DOHH2 (cell line): ENCODE results near the gene EPHA3.

Experiments
- H3F3A ChIP-seq: fragments of 200-600 bp; sonication (generic), shearing (Covaris generic); 2 replicates; pipeline ENCODE4 v1.6.0; 2016; ENCODE audit warnings: antibody characterized with exemption, mild to moderate bottlenecking; ENCODE audit not compliant: control insufficient read depth, insufficient read depth
- H3K27ac ChIP-seq: fragments of 200-600 bp; sonication (generic); 2 replicates; pipeline ENCODE4 v1.5.1; 2014; ENCODE audit warnings: low read depth, mild to moderate bottlenecking, low read length, moderate library complexity
- H3K27me3 ChIP-seq: fragments of 200-600 bp; sonication (generic); 2 replicates; pipeline ENCODE4 v1.6.1; 2014; ENCODE audit warnings: mild to moderate bottlenecking, low read length, mixed read lengths; ENCODE audit not compliant: control insufficient read depth
- H3K36me3 ChIP-seq: fragments of 200-600 bp; sonication (generic); 2 replicates; pipeline ENCODE4 v1.6.1; 2014; ENCODE audit warnings: mild to moderate bottlenecking, low read length, moderate library complexity, mixed read lengths; ENCODE audit not compliant: control insufficient read depth
- H3K4me1 ChIP-seq: fragments of 200-600 bp; sonication (generic); 2 replicates; pipeline ENCODE4 v1.6.1; 2014; ENCODE audit warnings: mild to moderate bottlenecking, low read length, mixed read lengths; ENCODE audit not compliant: control insufficient read depth
- H3K4me2 ChIP-seq: fragments of 200-600 bp; sonication (generic); 2 replicates; pipeline ENCODE4 v1.6.0; 2014; ENCODE audit warnings: mild to moderate bottlenecking, low read length, moderate library complexity
- H3K4me3 ChIP-seq: fragments of 200-600 bp; sonication (generic); 2 replicates; pipeline ENCODE4 v1.5.1; 2014; ENCODE audit warnings: mild to moderate bottlenecking, low read length, mixed read lengths
- H3K79me2 ChIP-seq: fragments of 200-600 bp; sonication (generic); 2 replicates; pipeline ENCODE4 v1.6.1; 2014; ENCODE audit warnings: mild to moderate bottlenecking, low read length, mixed read lengths; ENCODE audit not compliant: control insufficient read depth
- H3K9me2 ChIP-seq: fragments of 200-600 bp; sonication (generic); replicated peaks from 2 replicates; pipeline ENCODE4 v1.6.1; 2014; ENCODE audit warnings: mild to moderate bottlenecking, low read length, mixed read lengths; ENCODE audit not compliant: control insufficient read depth
- H3K9me3 ChIP-seq: fragments of 200-600 bp; sonication (generic); 2 replicates; pipeline ENCODE4 v1.6.1; 2014; ENCODE audit warnings: antibody characterized with exemption, low read length, mixed read lengths; ENCODE audit not compliant: control insufficient read depth, insufficient read depth
- H4K20me1 ChIP-seq: fragments of 200-600 bp; sonication (generic); 2 replicates; pipeline ENCODE4 v1.6.0; 2014; ENCODE audit warnings: low read depth, mild to moderate bottlenecking, antibody characterized with exemption, low read length, moderate library complexity; ENCODE audit not compliant: control insufficient read depth, insufficient read depth
- EZH2phosphoT487 ChIP-seq: fragments of 200-600 bp; sonication (generic); IDR thresholded peaks from 2 replicates; pipeline ENCODE4 v1.6.1; 2017; ENCODE audit warnings: borderline replicate concordance, mild to moderate bottlenecking, antibody characterized with exemption, low read length, moderate library complexity, mixed read lengths
- TF ChIP-seq, protein P1 (sequence below): fragments of 200-600 bp; sonication (generic); IDR thresholded peaks from one replicate; pipeline ENCODE4 v1.5.1; 2014; ENCODE audit warnings: antibody characterized with exemption, mild to moderate bottlenecking, low read depth, low read length; ENCODE audit not compliant: poor library complexity, severe bottlenecking

EPHA3 gene

DNA sequence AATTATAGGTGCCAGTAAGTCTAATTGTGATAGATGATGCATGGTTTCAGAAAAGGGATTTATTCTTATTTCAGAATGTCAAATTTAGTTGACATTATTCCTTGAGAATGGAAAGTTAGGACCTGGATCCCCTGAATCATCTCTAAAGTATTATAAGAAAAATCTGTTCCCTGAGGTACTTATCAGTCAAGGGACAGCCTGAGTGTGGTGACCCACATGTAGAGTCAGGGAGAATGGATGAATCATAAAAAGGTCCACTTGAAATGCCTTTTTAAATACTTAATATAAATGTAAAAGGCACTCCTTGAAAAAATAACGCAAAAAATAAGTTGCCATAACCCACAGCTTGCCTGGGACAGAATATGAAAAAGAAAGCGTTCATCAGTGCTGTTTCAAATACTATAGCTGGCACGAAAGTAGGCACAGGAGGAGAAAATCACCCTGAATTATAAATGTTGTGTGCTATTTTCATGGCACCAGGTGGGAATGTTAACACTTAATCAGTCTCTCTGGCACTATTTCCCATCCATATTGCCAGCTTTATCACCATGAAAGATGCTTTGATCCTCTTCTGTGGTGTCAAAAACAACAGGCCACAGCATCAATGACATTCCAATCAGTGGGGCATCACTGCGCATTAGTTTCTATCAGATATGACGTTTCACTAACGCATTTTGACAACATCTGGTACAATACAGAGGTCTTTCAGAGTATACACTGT, 208.5 kb downstream of the EPHA3 start:
- no peaks in the 10 kb centered on the region for H3K4me1 ChIP-seq
- H3K27me3 ChIP-seq = no peaks in the 10 kb centered on the region
- H4K20me1 ChIP-seq = no peaks in the 10 kb centered on the region
- no peaks in the 10 kb centered on the region for H3K9me2 ChIP-seq
- no peak overlapping the region for H3K4me3 ChIP-seq
- no peak overlapping the region for H3K27ac ChIP-seq
- H3F3A ChIP-seq = no peaks in the 10 kb centered on the region
- no peaks in the 10 kb centered on the region for H3K36me3 ChIP-seq
- H3K79me2 ChIP-seq = no peaks in the 10 kb centered on the region
- H3K4me2 ChIP-seq = no peak overlapping the region
- no peaks in the 10 kb centered on the region for H3K9me3 ChIP-seq
- TF ChIP-seq, protein P1, sequence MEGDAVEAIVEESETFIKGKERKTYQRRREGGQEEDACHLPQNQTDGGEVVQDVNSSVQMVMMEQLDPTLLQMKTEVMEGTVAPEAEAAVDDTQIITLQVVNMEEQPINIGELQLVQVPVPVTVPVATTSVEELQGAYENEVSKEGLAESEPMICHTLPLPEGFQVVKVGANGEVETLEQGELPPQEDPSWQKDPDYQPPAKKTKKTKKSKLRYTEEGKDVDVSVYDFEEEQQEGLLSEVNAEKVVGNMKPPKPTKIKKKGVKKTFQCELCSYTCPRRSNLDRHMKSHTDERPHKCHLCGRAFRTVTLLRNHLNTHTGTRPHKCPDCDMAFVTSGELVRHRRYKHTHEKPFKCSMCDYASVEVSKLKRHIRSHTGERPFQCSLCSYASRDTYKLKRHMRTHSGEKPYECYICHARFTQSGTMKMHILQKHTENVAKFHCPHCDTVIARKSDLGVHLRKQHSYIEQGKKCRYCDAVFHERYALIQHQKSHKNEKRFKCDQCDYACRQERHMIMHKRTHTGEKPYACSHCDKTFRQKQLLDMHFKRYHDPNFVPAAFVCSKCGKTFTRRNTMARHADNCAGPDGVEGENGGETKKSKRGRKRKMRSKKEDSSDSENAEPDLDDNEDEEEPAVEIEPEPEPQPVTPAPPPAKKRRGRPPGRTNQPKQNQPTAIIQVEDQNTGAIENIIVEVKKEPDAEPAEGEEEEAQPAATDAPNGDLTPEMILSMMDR = no peak
- no peak for TF ChIP-seq EZH2phosphoT487

DNA sequence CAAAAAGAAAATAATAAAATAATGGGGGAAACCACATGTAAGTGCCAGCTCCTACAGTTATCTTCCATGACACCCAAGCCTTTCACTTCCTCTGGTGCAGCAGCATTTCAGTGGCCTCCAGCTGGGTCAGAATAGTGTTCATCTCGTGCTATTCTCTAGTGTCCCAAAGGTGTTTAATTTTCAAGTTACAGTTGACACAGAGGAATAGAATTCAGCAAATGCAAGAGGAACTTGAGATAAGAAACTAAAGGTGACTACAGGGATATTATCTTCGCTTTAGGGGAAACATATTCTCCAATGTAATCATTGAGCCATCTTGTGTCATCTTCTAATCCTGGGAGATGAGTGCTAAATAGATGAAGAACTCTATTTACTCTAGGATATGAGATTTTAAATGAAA, 212.8 kb downstream of the EPHA3 start:
- H3K27me3 ChIP-seq = no peaks in the 10 kb centered on the region
- TF ChIP-seq, protein P1 = no peak
- no peak for TF ChIP-seq EZH2phosphoT487
- H3F3A ChIP-seq = no peaks in the 10 kb centered on the region
- H3K9me2 ChIP-seq = no peaks in the 10 kb centered on the region
- H3K79me2 ChIP-seq = no peaks in the 10 kb centered on the region
- no peaks in the 10 kb centered on the region for H3K36me3 ChIP-seq
- H3K9me3 ChIP-seq = no peaks in the 10 kb centered on the region
- H3K27ac ChIP-seq = no peak overlapping the region
- H3K4me1 ChIP-seq = no peaks in the 10 kb centered on the region
- H3K4me3 ChIP-seq = no peak overlapping the region
- no peak overlapping the region for H3K4me2 ChIP-seq
- no peaks in the 10 kb centered on the region for H4K20me1 ChIP-seq

GRCh38 chr3:89326997-89327396, 219.6 kb downstream of the EPHA3 start:
- H3K79me2 ChIP-seq = no peaks in the 10 kb centered on the region
- no peaks in the 10 kb centered on the region for H3K27me3 ChIP-seq
- H3K4me1 ChIP-seq = no peaks in the 10 kb centered on the region
- H3K27ac ChIP-seq = no peak overlapping the region
- no peaks in the 10 kb centered on the region for H3K9me2 ChIP-seq
- H3K36me3 ChIP-seq = no peaks in the 10 kb centered on the region
- no peaks in the 10 kb centered on the region for H3F3A ChIP-seq
- no peaks in the 10 kb centered on the region for H3K9me3 ChIP-seq
- no peaks in the 10 kb centered on the region for H4K20me1 ChIP-seq
- H3K4me3 ChIP-seq = no peak overlapping the region
- TF ChIP-seq, protein P1 = no peak
- TF ChIP-seq EZH2phosphoT487 = no peak
- H3K4me2 ChIP-seq = no peak overlapping the region
